Measurements from ENCODE around the gene STIM1.

DNA sequence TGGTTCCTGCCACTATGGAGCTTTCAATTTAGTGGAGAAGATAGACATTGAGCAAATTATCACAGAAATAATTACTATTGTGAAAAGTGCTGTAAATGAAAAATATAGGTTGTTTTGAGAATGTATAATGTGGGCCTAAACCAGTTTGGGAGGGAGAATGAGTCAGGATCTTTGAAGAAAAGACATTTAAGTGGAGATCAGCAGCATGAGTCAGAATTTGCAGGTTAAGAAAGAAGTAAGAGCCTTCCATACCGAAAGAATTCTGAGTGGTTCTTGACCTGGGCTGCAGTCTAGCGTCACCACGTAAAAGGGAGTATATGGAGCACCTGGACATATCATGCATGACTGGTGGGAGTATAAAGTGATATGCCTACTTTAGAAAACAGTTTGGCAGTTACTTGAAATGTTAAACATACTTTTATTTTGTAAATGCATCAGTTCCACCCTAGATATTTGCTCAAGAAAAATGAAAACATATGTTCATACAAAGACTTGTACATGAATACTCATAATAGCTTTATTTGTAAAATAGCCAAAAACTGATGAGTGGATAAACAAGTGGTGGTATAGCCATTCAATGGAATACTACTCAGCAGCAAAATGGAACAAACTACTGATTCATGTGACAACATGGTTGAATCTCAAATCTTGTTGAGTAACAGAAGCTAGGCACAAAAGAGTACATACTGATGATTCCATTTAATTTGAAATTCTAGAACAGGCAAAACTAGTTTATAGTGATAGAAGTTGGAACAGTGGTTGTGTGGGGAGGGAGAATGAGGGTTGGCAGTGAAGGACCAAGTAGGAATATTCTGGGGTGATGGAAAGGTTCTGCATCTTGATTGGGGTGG is 99.2 kb downstream of the STIM1 start:
- TF ChIP-seq GATA2 (IDR thresholded peaks at IDR 0.05; ENCODE audit: low read depth, low read length) (no peak), GATA3 (IDR thresholded peaks at IDR 0.05; ENCODE audit: low read depth, low read length) (no peak)
